Measurements from ENCODE around the gene PHEX. TPM values are rescaled to one million over a fixed set of nuclear protein-coding genes. Genes with fewer than 3 reads are reported as not detected.

The PHEX gene
- total and polyA plus RNA-seq, 7 donors: 0.01 to 0.11 (median 0.04) TPM; not detected in 3

GRCh38 chrX:22087011-22087557 is 55.0 kb downstream of the PHEX start:
- H3K9me3 ChIP-seq: no peaks in the 10 kb centered on the region
- intact Hi-C loops (cut with DNase I): no loop called here
- no peaks in the 10 kb centered on the region for H3K4me1 ChIP-seq
- H3K27ac ChIP-seq: no peak overlapping the region
- DNase-seq: no peak
- no peaks in the 10 kb centered on the region for H3K36me3 ChIP-seq (ENCODE audit: insufficient read depth in 1 of 2, low read depth in 1 of 2)
- H3K27me3 ChIP-seq (ENCODE audit: insufficient read depth in 3 of 3, low read length in 2 of 3): peaks cover 0 to 15% (median 0%) of the 10 kb centered on the region in 3 donors
- ATAC-seq: no peak
- no peak overlapping the region for H3K4me3 ChIP-seq
- TF ChIP-seq, protein P1, sequence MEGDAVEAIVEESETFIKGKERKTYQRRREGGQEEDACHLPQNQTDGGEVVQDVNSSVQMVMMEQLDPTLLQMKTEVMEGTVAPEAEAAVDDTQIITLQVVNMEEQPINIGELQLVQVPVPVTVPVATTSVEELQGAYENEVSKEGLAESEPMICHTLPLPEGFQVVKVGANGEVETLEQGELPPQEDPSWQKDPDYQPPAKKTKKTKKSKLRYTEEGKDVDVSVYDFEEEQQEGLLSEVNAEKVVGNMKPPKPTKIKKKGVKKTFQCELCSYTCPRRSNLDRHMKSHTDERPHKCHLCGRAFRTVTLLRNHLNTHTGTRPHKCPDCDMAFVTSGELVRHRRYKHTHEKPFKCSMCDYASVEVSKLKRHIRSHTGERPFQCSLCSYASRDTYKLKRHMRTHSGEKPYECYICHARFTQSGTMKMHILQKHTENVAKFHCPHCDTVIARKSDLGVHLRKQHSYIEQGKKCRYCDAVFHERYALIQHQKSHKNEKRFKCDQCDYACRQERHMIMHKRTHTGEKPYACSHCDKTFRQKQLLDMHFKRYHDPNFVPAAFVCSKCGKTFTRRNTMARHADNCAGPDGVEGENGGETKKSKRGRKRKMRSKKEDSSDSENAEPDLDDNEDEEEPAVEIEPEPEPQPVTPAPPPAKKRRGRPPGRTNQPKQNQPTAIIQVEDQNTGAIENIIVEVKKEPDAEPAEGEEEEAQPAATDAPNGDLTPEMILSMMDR (IDR thresholded peaks at IDR 0.05): no peak
- WGBS, 3 donors: 45 to 58% (median 47%) methylated on average over 3 of the region's 3 CpGs

GRCh38 chrX:22088326-22088725 is 56.2 kb downstream of the PHEX start:
- Histone ChIP-seq H3K9me3 (no peaks in the 10 kb centered on the region), H3K4me1 (no peaks in the 10 kb centered on the region), H3K27ac (no peak overlapping the region), H3K36me3 (ENCODE audit: insufficient read depth in 1 of 2, low read depth in 1 of 2) (no peaks in the 10 kb centered on the region), H3K27me3 (ENCODE audit: insufficient read depth in 3 of 3, low read length in 2 of 3) (peaks cover 0 to 13% (median 0%) of the 10 kb centered on the region in 3 donors), H3K4me3 (no peak overlapping the region)
- intact Hi-C loops (cut with DNase I): no loop called here
- DNase-seq: no peak
- no peak for ATAC-seq
- TF ChIP-seq, protein P1 (IDR thresholded peaks at IDR 0.05): no peak
- 62 to 82% (median 82%) methylated on average over 4 of the region's 4 CpGs for WGBS, 3 donors

GRCh38 chrX:22090181-22090580 is 58.1 kb downstream of the PHEX start:
- no peak for DNase-seq
- no peaks in the 10 kb centered on the region for H3K36me3 ChIP-seq (ENCODE audit: insufficient read depth in 1 of 2, low read depth in 1 of 2)
- H3K27ac ChIP-seq: no peak overlapping the region
- peaks cover 0 to 12% (median 0%) of the 10 kb centered on the region in 3 donors for H3K27me3 ChIP-seq (ENCODE audit: insufficient read depth in 3 of 3, low read length in 2 of 3)
- H3K4me3 ChIP-seq: no peak overlapping the region
- no peaks in the 10 kb centered on the region for H3K9me3 ChIP-seq
- intact Hi-C loops (cut with DNase I): no loop called here
- H3K4me1 ChIP-seq: no peaks in the 10 kb centered on the region
- TF ChIP-seq, protein P1 (IDR thresholded peaks at IDR 0.05): no peak
- WGBS, 3 donors: 67 to 74% (median 71%) methylated on average over 4 of the region's 4 CpGs
- no peak for ATAC-seq

- H3K4me1 ChIP-seq: no peaks in the 10 kb centered on the region
- intact Hi-C loops (cut with DNase I): no loop called here
- WGBS, 3 donors: 24 to 38% (median 34%) methylated on average over 3 of the region's 3 CpGs
- DNase-seq (no peak), ATAC-seq (no peak)
- TF ChIP-seq, protein P1 (IDR thresholded peaks at IDR 0.05): no peak
- peaks cover 0 to 12% (median 0%) of the 10 kb centered on the region in 3 donors for H3K27me3 ChIP-seq (ENCODE audit: insufficient read depth in 3 of 3, low read length in 2 of 3)
- H3K4me3 ChIP-seq: no peak overlapping the region
- H3K27ac ChIP-seq: no peak overlapping the region
- no peaks in the 10 kb centered on the region for H3K36me3 ChIP-seq (ENCODE audit: insufficient read depth in 1 of 2, low read depth in 1 of 2)
- H3K9me3 ChIP-seq: no peaks in the 10 kb centered on the region
Measured at GRCh38 chrX:22093550-22093949, 61.4 kb downstream of the PHEX start.

- peak; percentile 46 to 68 for DNase-seq
- peak in 3 of 4 donors; percentile 44 to 71 (median 48) for ATAC-seq
- H3K4me1 ChIP-seq: no peaks in the 10 kb centered on the region
- H3K4me3 ChIP-seq: no peak overlapping the region
- intact Hi-C loops (cut with DNase I): no loop called here
- peaks cover 0 to 10% (median 0%) of the 10 kb centered on the region in 3 donors for H3K27me3 ChIP-seq (ENCODE audit: insufficient read depth in 3 of 3, low read length in 2 of 3)
- H3K27ac ChIP-seq: no peak overlapping the region
- TF ChIP-seq, protein P1 (IDR thresholded peaks at IDR 0.05): no peak
- H3K36me3 ChIP-seq (ENCODE audit: insufficient read depth in 1 of 2, low read depth in 1 of 2): no peaks in the 10 kb centered on the region
- no peaks in the 10 kb centered on the region for H3K9me3 ChIP-seq
- WGBS, 3 donors: 38 to 41% (median 39%) methylated on average over 3 of the region's 3 CpGs
Measured at GRCh38 chrX:22095286-22095685, 63.2 kb downstream of the PHEX start.
